LNCAP (cell line): ENCODE measurements around the gene MYMX.

Experiments used
- TF ChIP-seq, protein P1 (sequence below): fragments of 450-650 bp; IDR thresholded peaks from 2 replicates; pipeline ENCODE4 v1.5.1; 2017; ENCODE audit warnings: mild to moderate bottlenecking

MYMX gene

DNA sequence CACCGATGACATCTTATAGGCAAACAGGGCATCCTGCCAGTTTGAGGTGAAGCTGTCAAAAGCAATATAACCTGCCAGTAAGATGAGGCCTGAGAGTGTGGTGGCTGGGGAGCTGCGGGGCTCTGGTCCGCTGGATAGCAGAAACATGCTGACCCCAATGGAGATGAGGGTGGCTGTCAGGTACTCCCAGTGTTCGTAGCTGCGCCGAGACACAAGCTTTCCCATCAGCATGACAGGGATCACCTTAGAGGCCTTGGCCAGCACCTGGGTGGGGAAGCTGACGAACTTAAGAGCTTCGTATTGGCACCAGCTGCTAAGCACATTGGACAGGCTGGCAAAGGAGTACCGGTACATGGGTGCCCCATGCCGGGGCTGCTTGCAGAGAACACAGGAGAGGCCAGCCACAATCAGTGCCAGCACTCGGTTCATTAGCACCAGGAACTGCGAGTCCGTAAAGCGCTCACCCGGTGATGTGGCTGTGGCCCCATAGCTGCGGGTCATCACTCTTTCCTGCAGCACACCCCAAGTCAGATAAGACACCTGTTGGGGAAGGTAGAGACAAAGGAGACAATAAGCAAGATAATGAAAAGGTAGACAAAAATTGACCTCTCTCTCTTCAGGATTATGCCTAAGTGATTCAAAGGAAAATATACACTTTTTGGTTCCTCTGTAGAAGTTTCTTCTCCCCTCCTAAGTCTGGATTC is 38.5 kb downstream of the MYMX start:
- TF ChIP-seq, protein P1, sequence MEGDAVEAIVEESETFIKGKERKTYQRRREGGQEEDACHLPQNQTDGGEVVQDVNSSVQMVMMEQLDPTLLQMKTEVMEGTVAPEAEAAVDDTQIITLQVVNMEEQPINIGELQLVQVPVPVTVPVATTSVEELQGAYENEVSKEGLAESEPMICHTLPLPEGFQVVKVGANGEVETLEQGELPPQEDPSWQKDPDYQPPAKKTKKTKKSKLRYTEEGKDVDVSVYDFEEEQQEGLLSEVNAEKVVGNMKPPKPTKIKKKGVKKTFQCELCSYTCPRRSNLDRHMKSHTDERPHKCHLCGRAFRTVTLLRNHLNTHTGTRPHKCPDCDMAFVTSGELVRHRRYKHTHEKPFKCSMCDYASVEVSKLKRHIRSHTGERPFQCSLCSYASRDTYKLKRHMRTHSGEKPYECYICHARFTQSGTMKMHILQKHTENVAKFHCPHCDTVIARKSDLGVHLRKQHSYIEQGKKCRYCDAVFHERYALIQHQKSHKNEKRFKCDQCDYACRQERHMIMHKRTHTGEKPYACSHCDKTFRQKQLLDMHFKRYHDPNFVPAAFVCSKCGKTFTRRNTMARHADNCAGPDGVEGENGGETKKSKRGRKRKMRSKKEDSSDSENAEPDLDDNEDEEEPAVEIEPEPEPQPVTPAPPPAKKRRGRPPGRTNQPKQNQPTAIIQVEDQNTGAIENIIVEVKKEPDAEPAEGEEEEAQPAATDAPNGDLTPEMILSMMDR: no peak

DNA sequence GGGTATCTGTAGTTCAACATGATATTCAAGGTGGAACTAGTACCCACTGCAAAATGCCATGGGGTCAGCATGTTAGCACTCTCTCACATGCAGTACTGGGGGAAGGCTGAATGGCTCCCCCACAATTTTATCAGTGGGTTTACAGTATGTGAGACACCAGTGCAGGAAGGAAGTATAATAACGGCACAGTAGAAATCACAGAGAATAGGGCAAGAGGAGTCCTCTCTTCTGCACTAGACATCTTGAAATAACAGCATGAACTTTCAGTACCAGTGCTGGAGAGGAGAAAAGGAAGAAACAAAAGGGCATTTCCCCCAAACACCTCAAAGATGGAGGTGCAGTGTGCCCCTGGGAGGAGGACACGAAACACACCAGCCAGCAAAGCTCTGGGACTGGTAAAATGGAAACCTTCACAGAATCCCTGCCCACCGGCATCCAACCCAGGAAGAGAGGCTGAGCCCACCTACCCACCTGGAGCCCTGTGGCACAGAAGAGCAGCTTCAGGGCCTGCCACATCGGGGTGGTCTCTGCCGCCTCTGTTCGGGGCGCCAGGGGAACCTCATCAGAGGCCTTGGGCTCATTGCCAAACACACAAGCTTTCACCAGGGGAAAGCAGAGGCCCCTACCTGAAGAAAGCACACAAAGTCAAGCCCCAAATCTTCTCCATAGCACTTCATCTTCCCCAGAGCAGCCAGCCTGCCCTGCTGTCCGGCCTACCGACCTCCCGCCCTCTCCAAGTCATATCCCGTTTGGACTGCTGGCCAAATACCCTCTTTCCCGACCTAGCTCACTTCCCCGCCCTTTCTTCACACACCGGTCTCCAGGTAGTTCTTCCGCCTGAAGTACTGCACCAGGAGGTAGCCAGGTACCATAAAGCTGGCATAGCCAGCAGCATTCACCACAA is 39.4 kb downstream of the MYMX start:
- TF ChIP-seq, protein P1: no peak

DNA sequence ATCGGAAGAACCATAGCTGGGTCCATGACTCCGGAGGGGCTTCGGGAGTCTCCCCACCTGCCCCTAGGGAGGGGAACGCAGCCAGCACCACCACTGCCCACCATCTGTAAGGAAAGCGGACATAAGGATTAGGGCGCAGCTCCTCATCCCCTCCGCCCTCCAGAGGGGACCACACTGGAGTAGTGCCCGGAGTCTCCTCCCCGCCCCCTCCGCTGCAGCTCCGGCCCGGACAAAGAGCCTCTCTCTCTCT is 40.0 kb downstream of the MYMX start:
- TF ChIP-seq, protein P1: no peak

DNA sequence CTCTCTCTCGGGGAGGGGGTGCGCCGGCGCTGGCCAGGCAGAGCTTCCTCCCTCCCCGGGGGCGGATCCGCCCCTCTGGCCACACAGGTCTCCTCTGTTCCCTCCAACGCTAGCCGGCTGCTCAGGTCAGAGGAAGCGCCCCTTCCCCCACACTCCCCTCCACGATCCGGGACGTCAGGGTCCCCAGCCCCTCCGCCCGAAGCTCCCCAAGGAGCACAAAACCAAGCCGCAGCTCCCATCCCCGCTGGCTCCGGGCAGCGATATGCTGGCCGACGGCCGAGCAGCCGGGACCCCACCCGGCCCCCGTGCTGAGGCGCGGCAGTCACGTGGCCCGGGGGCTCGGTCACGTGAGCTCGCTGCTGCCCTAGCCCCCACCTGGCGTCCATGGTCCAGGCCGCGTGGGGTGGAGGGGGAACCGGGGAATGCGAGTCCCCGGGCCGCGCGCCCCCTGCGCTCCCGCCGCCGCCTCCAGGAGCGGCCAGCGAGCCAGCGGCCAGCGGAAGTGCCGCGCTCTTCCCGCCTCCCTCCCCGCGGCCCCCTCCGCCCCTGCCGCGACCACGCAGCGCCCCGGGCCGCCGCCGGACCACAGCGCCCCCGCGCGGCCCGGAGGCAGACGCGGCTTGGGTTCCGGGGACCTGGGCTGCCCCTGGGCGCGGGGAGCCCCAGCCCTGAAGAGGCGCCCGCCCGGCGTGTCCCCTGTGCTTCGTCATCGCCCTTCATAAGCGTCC is 40.5 kb downstream of the MYMX start, which contains the start of gene SLC35B2:
TSS of gene SLC35B2 (minus strand) at position 504 of the 728 bp plus-strand sequence. CDS start at position 386, 118 bp downstream.
- TF ChIP-seq, protein P1: peak; percentile 85

DNA sequence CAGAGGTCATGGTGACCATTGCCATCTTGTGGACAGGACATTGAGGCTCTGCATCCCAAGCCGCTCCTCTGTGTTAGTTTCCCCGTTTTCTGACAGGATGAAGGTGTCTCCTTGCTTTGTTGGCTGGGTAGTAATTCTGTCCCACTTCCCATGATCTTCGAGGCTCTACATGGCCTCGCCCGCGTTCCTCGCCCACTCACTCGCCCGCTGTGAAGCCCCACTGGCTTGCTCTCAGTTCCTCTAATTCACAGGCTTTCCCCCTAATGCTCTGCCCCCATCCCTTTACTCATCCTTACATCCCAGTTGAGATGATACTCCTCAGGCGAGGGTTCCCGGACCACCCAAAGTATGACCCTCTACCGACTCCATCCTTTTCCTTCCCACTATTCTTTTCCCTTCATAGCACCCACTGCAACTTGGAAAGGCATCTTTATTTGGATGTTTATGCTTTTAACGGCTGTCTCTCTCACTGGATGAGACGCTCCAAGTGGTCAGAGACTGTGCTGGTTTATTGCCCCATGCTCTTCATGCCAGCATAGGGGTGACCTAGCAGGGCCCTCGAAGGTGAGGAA is 41.1 kb downstream of the MYMX start:
- TF ChIP-seq, protein P1: 0 out of 2 replicates have a peak, but pooled peaks have one; percentile 31

DNA sequence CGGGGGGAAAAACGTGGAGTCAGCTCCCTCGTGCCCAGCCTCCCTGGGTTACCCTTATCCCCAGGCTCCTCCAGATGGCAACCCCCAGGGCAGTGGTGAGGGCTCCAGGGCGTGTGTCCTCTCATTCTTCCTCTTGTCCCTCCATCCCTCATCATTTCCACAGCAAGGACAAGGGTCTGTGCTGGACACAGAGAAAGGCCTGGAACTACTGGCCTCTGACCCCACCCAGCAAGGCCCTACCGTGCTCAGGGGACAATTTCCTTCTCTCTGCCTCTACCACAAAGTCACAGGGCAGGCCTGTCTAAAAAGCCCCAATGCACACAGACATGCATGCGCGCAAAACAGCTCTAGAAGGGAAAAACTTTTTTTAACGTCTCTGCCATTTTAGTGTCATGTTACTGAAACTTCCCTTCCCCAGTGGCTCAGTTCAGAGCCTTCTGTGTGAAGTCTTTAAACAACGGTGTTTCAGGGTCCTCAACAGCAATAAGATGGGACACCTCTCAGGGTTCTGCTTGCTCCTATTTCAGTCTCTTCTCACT is 41.7 kb downstream of the MYMX start:
- TF ChIP-seq, protein P1: no peak

DNA sequence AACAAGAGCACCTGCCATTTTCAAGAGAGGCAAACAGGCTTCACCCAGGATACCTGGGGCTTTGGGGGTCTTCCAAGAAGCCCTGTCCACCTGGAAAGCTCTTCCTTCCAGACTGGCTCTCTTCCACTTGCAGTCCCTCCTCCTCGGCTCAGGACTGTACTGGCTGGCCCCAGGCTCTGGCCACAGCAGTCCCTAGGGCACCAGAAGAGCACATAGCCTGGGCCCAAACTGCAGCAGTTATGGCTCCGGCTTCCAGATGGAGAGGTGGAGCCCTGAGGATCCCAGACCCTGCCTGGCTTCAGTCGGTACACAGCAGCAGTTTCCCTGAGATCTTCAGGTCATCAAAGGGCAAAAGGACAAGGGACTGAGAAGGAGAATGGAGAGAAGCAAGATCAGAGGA is 42.2 kb downstream of the MYMX start:
- TF ChIP-seq, protein P1: no peak
